Loucy (cell line): ENCODE results near the gene CAB39.

Experiments
- H2AFZ ChIP-seq: fragments of 200-600 bp; sonication (generic); 2 replicates; pipeline ENCODE4 v1.6.0; 2016; ENCODE audit warnings: antibody characterized with exemption, mild to moderate bottlenecking, low read length, moderate library complexity
- H3F3A ChIP-seq: fragments of 200-600 bp; 2 replicates; pipeline ENCODE4 v1.6.0; 2016; ENCODE audit warnings: antibody characterized with exemption, low read depth, mild to moderate bottlenecking
- H3K27me3 ChIP-seq: fragments of 200-600 bp; sonication (generic); 2 replicates; pipeline ENCODE4 v1.6.1; 2014; ENCODE audit warnings: low read length, mild to moderate bottlenecking; ENCODE audit not compliant: insufficient read depth, poor library complexity, severe bottlenecking
- H3K36me3 ChIP-seq: fragments of 200-600 bp; sonication (generic); 2 replicates; pipeline ENCODE4 v1.6.1; 2016; ENCODE audit warnings: low read length; ENCODE audit not compliant: insufficient read depth
- H3K4me1 ChIP-seq: fragments of 200-600 bp; sonication (generic); 2 replicates; pipeline ENCODE4 v1.5.1; 2014; ENCODE audit warnings: low read length, mild to moderate bottlenecking; ENCODE audit not compliant: insufficient read depth, poor library complexity, severe bottlenecking
- H3K4me2 ChIP-seq: fragments of 200-600 bp; sonication (generic); 2 replicates; pipeline ENCODE4 v1.6.0; 2014; ENCODE audit warnings: antibody characterized with exemption, low read length, low read depth, mild to moderate bottlenecking; ENCODE audit not compliant: poor library complexity, severe bottlenecking
- H3K4me3 ChIP-seq: fragments of 200-600 bp; sonication (generic); 2 replicates; pipeline ENCODE4 v1.5.1; 2014; ENCODE audit warnings: low read length, mild to moderate bottlenecking, mixed read lengths; ENCODE audit not compliant: poor library complexity, severe bottlenecking
- H3K79me2 ChIP-seq: fragments of 200-600 bp; sonication (generic); 2 replicates; pipeline ENCODE4 v1.6.1; 2014; ENCODE audit warnings: low read length; ENCODE audit not compliant: insufficient read depth
- H3K9ac ChIP-seq: fragments of 200-600 bp; sonication (generic); 2 replicates; pipeline ENCODE4 v1.6.0; 2014; ENCODE audit warnings: mild to moderate bottlenecking, low read depth, low read length, moderate library complexity; ENCODE audit not compliant: poor library complexity, severe bottlenecking
- H3K9me2 ChIP-seq: fragments of 200-600 bp; sonication (generic); replicated peaks from 2 replicates; pipeline ENCODE4 v1.6.1; 2016; ENCODE audit warnings: low read depth, low read length, mixed read lengths
- H3K9me3 ChIP-seq: fragments of 200-600 bp; sonication (generic); 2 replicates; pipeline ENCODE4 v1.6.1; 2014; ENCODE audit warnings: mild to moderate bottlenecking, antibody characterized with exemption, low read length, low read depth; ENCODE audit not compliant: insufficient read depth
- H4K20me1 ChIP-seq: fragments of 200-600 bp; sonication (generic); 2 replicates; pipeline ENCODE4 v1.6.0; 2014; ENCODE audit warnings: antibody characterized with exemption, low read length, mild to moderate bottlenecking; ENCODE audit not compliant: insufficient read depth, poor library complexity, severe bottlenecking
- EZH2phosphoT487 ChIP-seq: fragments of 200-600 bp; IDR thresholded peaks from 2 replicates; pipeline ENCODE4 v1.6.1; 2018; ENCODE audit warnings: antibody characterized with exemption, mild to moderate bottlenecking, moderate library complexity, borderline replicate concordance
- TF ChIP-seq, protein P1 (sequence below): fragments of 200-600 bp; sonication (generic); conservative IDR thresholded peaks from 2 replicates; pipeline ENCODE4 v1.5.1; 2014; ENCODE audit warnings: mild to moderate bottlenecking, antibody characterized with exemption, low read length

Gene CAB39

DNA sequence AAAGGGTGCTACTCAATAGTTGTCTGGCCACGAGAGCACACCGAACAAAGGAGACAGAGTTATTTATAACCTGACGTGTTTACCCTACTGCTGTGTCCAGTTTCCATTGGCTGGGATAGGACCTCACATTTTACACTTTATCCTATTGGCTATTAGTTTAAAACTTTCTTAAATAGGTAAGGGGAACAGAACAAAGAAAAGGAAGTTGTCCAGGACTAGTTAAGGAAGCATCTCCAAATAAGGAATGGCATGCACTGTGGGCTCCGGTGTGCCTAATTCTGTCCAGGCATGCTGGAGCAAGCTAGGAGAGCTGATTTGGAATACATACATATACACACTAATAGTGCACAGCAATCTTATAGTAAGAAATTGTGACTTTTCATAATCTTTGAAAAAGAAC lies 72.2 kb downstream of the CAB39 start:
- peaks cover 76% of the 10 kb centered on the region for H3K79me2 ChIP-seq
- H3K36me3 ChIP-seq, result peaks cover 55% of the 10 kb centered on the region
- H3K27me3 ChIP-seq, result no peaks in the 10 kb centered on the region
- H2AFZ ChIP-seq, result no peak overlapping the region
- no peak overlapping the region for H3K4me3 ChIP-seq
- H3K9me3 ChIP-seq, result peaks cover 12% of the 10 kb centered on the region
- no peak for TF ChIP-seq EZH2phosphoT487
- TF ChIP-seq, protein P1, sequence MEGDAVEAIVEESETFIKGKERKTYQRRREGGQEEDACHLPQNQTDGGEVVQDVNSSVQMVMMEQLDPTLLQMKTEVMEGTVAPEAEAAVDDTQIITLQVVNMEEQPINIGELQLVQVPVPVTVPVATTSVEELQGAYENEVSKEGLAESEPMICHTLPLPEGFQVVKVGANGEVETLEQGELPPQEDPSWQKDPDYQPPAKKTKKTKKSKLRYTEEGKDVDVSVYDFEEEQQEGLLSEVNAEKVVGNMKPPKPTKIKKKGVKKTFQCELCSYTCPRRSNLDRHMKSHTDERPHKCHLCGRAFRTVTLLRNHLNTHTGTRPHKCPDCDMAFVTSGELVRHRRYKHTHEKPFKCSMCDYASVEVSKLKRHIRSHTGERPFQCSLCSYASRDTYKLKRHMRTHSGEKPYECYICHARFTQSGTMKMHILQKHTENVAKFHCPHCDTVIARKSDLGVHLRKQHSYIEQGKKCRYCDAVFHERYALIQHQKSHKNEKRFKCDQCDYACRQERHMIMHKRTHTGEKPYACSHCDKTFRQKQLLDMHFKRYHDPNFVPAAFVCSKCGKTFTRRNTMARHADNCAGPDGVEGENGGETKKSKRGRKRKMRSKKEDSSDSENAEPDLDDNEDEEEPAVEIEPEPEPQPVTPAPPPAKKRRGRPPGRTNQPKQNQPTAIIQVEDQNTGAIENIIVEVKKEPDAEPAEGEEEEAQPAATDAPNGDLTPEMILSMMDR, result no peak
- no peak overlapping the region for H3K9ac ChIP-seq
- peaks cover 7% of the 10 kb centered on the region for H3K4me1 ChIP-seq
- H3K4me2 ChIP-seq, result no peak overlapping the region
- H4K20me1 ChIP-seq, result peaks cover 11% of the 10 kb centered on the region
- no peaks in the 10 kb centered on the region for H3F3A ChIP-seq
- no peaks in the 10 kb centered on the region for H3K9me2 ChIP-seq

DNA sequence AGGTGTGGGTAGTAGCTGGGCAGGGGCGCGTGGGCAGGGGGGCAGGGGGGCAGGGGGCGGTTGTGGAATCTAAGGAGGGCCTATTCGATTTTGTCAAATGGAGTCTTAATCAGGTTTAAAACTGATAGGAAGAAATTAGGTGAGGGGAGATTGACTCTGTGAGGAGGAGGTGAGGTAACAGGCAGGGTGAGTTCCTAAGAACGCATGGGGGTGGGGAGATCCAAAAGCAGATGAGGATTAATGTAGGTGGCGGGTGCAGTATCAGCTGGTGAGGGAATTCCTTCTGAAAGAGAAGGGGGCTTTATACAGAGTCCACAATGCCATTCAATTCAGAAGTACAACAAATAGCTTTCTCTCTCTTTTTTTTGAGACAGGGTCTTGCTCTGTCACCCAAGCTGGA lies 72.7 kb downstream of the CAB39 start:
- Histone ChIP-seq H2AFZ (no peak overlapping the region), H4K20me1 (peaks cover 11% of the 10 kb centered on the region), H3K9ac (no peak overlapping the region), H3K27me3 (no peaks in the 10 kb centered on the region), H3K36me3 (peaks cover 60% of the 10 kb centered on the region), H3K79me2 (peaks cover 76% of the 10 kb centered on the region), H3K4me3 (no peak overlapping the region), H3K9me2 (no peaks in the 10 kb centered on the region), H3K9me3 (peaks cover 12% of the 10 kb centered on the region), H3K4me2 (no peak overlapping the region), H3K4me1 (peaks cover 7% of the 10 kb centered on the region), H3F3A (no peaks in the 10 kb centered on the region)
- no peak for TF ChIP-seq EZH2phosphoT487
- TF ChIP-seq, protein P1, result no peak

- Histone ChIP-seq H3K36me3 (peaks cover 76% of the 10 kb centered on the region), H3K79me2 (peaks cover 62% of the 10 kb centered on the region), H3K27me3 (no peaks in the 10 kb centered on the region), H3K4me1 (no peaks in the 10 kb centered on the region), H3F3A (no peaks in the 10 kb centered on the region), H3K9ac (no peak overlapping the region), H3K4me3 (no peak overlapping the region), H3K4me2 (no peak overlapping the region), H3K9me2 (no peaks in the 10 kb centered on the region), H4K20me1 (peaks cover 5% of the 10 kb centered on the region), H3K9me3 (peaks cover 12% of the 10 kb centered on the region), H2AFZ (no peak overlapping the region)
- TF ChIP-seq EZH2phosphoT487, result no peak
- TF ChIP-seq, protein P1, result no peak
Observed at GRCh38 chr2:230787101-230787500, 74.5 kb downstream of the CAB39 start.
